CD4-positive, alpha-beta T cell (primary cell): ENCODE measurements around the gene PIRT. TPM values are rescaled to one million over a fixed set of nuclear protein-coding genes. Genes with fewer than 3 reads are reported as not detected.

Source experiments
- ATAC-seq: fragments of 200-7000 bp; cut with Tn5 transposase; one replicate; pipeline ENCODE4 v1.10.0; 2022; ENCODE audit warnings: mild to moderate bottlenecking; ENCODE audit not compliant: poor library complexity
- CTCF ChIA-PET: fragments of 350-600 bp; sonication (Branson Sonifier 250); formaldehyde crosslinking; loops from one replicate; lab custom pipeline; 2021; ENCODE audit warnings: antibody characterized with exemption, inconsistent platforms; lab: Charles Lee
- POLR2A ChIA-PET: fragments of 350-600 bp; sonication (Branson Sonifier 250); formaldehyde crosslinking; loops from one replicate; lab custom pipeline; 2021; ENCODE audit warnings: antibody characterized with exemption, inconsistent platforms; lab: Charles Lee
- DNase-seq, 14 experiments: peaks; one replicate each; pipeline ENCODE4 v3.0.0-alpha.2; 2013 to 2020; ENCODE audit warnings: mixed read lengths in 2 of 14
- H3K27ac ChIP-seq, 2 donors: one replicate each; pipeline versions ENCODE4 v1.5.1 to v1.7.0; 2013; ENCODE audit warnings: low read length in 2 of 2, low read depth in 1 of 2, mild to moderate bottlenecking in 1 of 2
- H3K27me3 ChIP-seq, 2 experiments: 1 replicate in 1 of 2; 2 replicates in 1 of 2; pipeline versions ENCODE4 v1.6.1 to v1.7.0; 2013; ENCODE audit warnings: low read length in 2 of 2, control low read depth in 1 of 2, mild to moderate bottlenecking in 1 of 2, moderate library complexity in 1 of 2; ENCODE audit not compliant: insufficient read depth in 2 of 2, control insufficient read depth in 1 of 2
- H3K36me3 ChIP-seq: one replicate; pipeline ENCODE4 v1.6.1; 2013; ENCODE audit warnings: low read length, control low read depth; ENCODE audit not compliant: insufficient read depth
- H3K4me1 ChIP-seq: one replicate; pipeline ENCODE4 v1.6.1; 2013; ENCODE audit warnings: low read length, control low read depth; ENCODE audit not compliant: insufficient read depth
- H3K4me3 ChIP-seq: one replicate; pipeline ENCODE4 v1.5.1; 2013; ENCODE audit warnings: mild to moderate bottlenecking, low read length, moderate library complexity
- H3K9me3 ChIP-seq, 2 experiments: 1 replicate in 1 of 2; 2 replicates in 1 of 2; pipeline versions ENCODE4 v1.6.1 to v1.7.0; 2013; ENCODE audit warnings: low read length in 2 of 2, mild to moderate bottlenecking in 2 of 2, control low read depth in 1 of 2, moderate library complexity in 1 of 2; ENCODE audit not compliant: control insufficient read depth in 1 of 2, insufficient read depth in 1 of 2
- H3K27ac Mint-ChIP-seq: one replicate; pipeline ENCODE4 v1.8.0; 2020; ENCODE audit warnings: mixed read lengths
- H3K27me3 Mint-ChIP-seq: one replicate; pipeline ENCODE4 v1.8.0; 2021; ENCODE audit warnings: mixed read lengths
- H3K36me3 Mint-ChIP-seq: one replicate; pipeline ENCODE4 v1.8.0; 2021; ENCODE audit warnings: low read depth, mixed read lengths
- H3K4me1 Mint-ChIP-seq: one replicate; pipeline ENCODE4 v1.8.0; 2021; ENCODE audit warnings: low read depth, mixed read lengths
- H3K4me3 Mint-ChIP-seq: one replicate; pipeline ENCODE4 v1.8.0; 2020; ENCODE audit warnings: mild to moderate bottlenecking, mixed read lengths
- H3K9me3 Mint-ChIP-seq: one replicate; pipeline ENCODE4 v1.8.0; 2020; ENCODE audit warnings: mixed read lengths
- CTCF ChIP-seq: fragments of 200-600 bp; IDR thresholded peaks from one replicate; pipeline ENCODE4 v1.8.0; 2022; ENCODE audit warnings: antibody characterized with exemption, mild to moderate bottlenecking
- intact Hi-C, 2 experiments: fragments of 100-400 bp; cut with DNase I in 1 of 2; cut with micrococcal nuclease in 1 of 2; formaldehyde crosslinking; loops; one replicate each; pipeline versions ENCODE4 v1.15.1 to v1.9.0; 2023 to 2025; cut with DNase I, micrococcal nuclease
- total RNA-seq, 174 experiments: library from RNA in 2 of 174; stranded (reverse) in 2 of 174; gene quantifications; one replicate each; pipeline ENCODE4 v1.2.3 and lab custom pipeline; 2021 to 2026

PIRT gene
- total RNA-seq, 2 experiments from 2014 or later = not detected

- CTCF ChIA-PET = no interaction called here
- Histone ChIP-seq H3K4me1 (no peaks in the 10 kb centered on the region), H3K4me3 (no peak overlapping the region), H3K27me3 (no peaks in the 10 kb centered on the region), H3K36me3 (no peaks in the 10 kb centered on the region), H3K9me3 (no peaks in the 10 kb centered on the region), H3K27ac (no peak overlapping the region)
- intact Hi-C loops = no loop called here
- TF ChIP-seq CTCF = no peak
- Mint-ChIP-seq H3K4me1 (no peaks in the 10 kb centered on the region), H3K27ac (no peak overlapping the region), H3K9me3 (no peaks in the 10 kb centered on the region), H3K4me3 (no peak overlapping the region), H3K27me3 (no peaks in the 10 kb centered on the region), H3K36me3 (no peaks in the 10 kb centered on the region)
- no peak for ATAC-seq
- POLR2A ChIA-PET = no interaction called here
- DNase-seq = no peak
These were observed 44.1 kb downstream of the PIRT start for GRCh38 chr17:10793816-10794215.

- CTCF ChIA-PET = no interaction called here
- Histone ChIP-seq H3K4me3 (no peak overlapping the region), H3K4me1 (no peaks in the 10 kb centered on the region), H3K27me3 (no peaks in the 10 kb centered on the region), H3K36me3 (no peaks in the 10 kb centered on the region), H3K27ac (no peak overlapping the region), H3K9me3 (no peaks in the 10 kb centered on the region)
- intact Hi-C loops = no loop called here
- Mint-ChIP-seq H3K36me3 (no peaks in the 10 kb centered on the region), H3K4me3 (no peak overlapping the region), H3K4me1 (no peaks in the 10 kb centered on the region), H3K9me3 (no peaks in the 10 kb centered on the region), H3K27ac (no peak overlapping the region), H3K27me3 (peaks cover under 1% of the 10 kb centered on the region)
- no peak for TF ChIP-seq CTCF
- POLR2A ChIA-PET = no interaction called here
- ATAC-seq (no peak), DNase-seq (no peak)
These were observed 44.6 kb downstream of the PIRT start for GRCh38 chr17:10793256-10793655.

- Histone ChIP-seq H3K4me1 (no peaks in the 10 kb centered on the region), H3K9me3 (no peaks in the 10 kb centered on the region), H3K4me3 (no peak overlapping the region), H3K27me3 (no peaks in the 10 kb centered on the region), H3K36me3 (no peaks in the 10 kb centered on the region), H3K27ac (no peak overlapping the region)
- Mint-ChIP-seq H3K27ac (no peak overlapping the region), H3K36me3 (no peaks in the 10 kb centered on the region), H3K4me1 (no peaks in the 10 kb centered on the region), H3K4me3 (no peak overlapping the region), H3K27me3 (peaks cover 7% of the 10 kb centered on the region), H3K9me3 (no peaks in the 10 kb centered on the region)
- no peak for TF ChIP-seq CTCF
- ATAC-seq (no peak), DNase-seq (no peak)
- intact Hi-C loops = no loop called here
- ChIA-PET CTCF (no interaction called here), POLR2A (no interaction called here)
These were observed 45.7 kb downstream of the PIRT start for GRCh38 chr17:10792151-10792550.
